Stimulated activated CD4-positive, alpha-beta T cell treated with anti-CD3 and anti-CD28 coated beads, Interleukin-15, amount 100 ng/mL, for 48 hours (primary cell): ENCODE measurements around the gene KCNK4.

ENCODE experiments used
- DNase-seq, 2 donors: peaks; one replicate each; pipeline ENCODE4 v3.0.0-alpha.2; 2020; ENCODE audit warnings: low read depth in 2 of 2

KCNK4 gene

DNA sequence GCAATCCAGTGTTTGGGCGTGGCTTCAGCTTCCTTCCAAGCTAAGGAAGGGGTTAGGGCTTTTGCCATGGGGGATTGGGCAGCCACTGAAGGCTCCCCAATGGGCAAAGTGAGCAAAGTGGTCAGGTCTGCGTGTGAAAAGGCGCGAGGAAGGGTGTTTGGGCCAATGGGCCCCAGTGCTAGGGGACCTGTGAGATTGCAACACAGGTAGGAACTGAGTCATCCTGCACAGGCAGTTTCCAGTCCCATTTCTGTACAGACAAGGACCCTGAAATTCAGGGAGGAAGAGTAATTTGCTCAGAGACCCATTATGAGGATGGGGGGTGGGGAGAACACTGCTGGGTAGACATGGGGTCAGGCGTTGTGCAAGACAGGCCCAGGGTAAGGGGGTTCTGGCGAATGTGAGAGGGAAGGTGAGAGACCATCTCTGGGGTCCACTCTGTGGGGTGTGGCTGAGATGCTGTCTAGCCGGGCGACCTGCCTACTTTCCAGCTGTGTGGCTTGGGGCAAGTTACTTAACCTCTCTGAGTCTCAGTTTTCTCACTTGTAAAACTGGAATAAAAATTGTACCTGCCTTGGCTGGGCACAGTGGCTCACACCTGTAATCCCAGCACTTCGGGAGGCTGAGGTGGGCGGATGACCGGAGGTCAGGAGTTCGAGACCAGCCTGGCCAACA is 56.2 kb downstream of the KCNK4 start:
- DNase-seq: no peak

- no peak for DNase-seq
Measured at GRCh38 chr11:64348383-64349024, 57.4 kb downstream of the KCNK4 start.

DNA sequence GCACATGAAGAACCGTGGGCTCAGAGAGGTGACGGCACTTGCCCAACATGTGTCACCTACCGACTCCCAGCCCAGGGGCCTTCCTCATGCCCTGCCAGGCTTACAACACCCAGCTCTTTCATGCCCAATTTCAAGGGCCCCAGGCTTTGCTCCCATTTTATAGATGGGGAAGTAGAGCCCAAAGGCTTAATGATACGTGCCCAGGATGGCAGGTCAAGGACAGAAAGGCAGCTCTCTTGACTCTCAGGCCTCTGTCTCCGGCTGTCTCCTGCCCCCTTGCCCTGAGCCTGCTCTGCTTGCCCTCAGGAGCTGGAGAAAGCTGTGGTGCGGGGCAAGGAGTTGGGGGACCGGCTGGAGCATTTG is 57.9 kb downstream of the KCNK4 start:
- no peak for DNase-seq

DNA sequence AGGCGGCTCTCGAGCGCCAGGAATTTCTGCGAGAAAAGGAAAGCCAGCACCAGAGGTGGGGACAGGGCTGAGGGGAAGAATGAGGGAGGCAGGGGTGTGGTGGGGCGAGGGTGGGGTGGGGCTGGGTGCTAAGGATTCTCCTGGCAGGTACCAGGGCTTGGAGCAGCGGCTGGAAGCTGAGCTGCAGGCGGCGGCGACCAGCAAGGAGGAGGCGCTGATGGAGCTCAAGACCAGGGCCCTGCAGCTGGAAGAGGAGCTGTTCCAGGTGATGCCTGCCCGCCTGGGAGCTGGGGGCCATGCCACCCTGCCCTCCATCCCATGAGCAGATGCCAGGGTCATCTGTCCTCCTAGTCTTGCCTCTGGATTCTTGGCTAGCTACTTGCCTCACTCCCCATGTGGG is 58.3 kb downstream of the KCNK4 start:
- no peak for DNase-seq
